HG02588 (cell line): ENCODE data around the gene ZNF398.

Experiments used
- ATAC-seq: cut with Tn5 transposase; IDR thresholded peaks from one replicate; pipeline ENCODE4 v1.9.1; 2021; ENCODE audit warnings: mild to moderate bottlenecking, moderate library complexity; ENCODE audit not compliant: unreplicated experiment

ZNF398 gene

GRCh38 chr7:149195180-149196150 lies 48.2 kb downstream of the ZNF398 start, which contains the start of gene ZNF282:
Gene ZNF282 (plus strand): TSS chr7:149195546. CDS start chr7:149195590, 44 bp downstream.
- peak; percentile 91 for ATAC-seq

- ATAC-seq, result peak; percentile 3
Measured at GRCh38 chr7:149196151-149196704, 49.0 kb downstream of the ZNF398 start.

- ATAC-seq, result no peak
Measured at GRCh38 chr7:149196705-149197171, 49.5 kb downstream of the ZNF398 start.

- no peak for ATAC-seq
Measured at GRCh38 chr7:149197675-149198074, 50.4 kb downstream of the ZNF398 start.

DNA sequence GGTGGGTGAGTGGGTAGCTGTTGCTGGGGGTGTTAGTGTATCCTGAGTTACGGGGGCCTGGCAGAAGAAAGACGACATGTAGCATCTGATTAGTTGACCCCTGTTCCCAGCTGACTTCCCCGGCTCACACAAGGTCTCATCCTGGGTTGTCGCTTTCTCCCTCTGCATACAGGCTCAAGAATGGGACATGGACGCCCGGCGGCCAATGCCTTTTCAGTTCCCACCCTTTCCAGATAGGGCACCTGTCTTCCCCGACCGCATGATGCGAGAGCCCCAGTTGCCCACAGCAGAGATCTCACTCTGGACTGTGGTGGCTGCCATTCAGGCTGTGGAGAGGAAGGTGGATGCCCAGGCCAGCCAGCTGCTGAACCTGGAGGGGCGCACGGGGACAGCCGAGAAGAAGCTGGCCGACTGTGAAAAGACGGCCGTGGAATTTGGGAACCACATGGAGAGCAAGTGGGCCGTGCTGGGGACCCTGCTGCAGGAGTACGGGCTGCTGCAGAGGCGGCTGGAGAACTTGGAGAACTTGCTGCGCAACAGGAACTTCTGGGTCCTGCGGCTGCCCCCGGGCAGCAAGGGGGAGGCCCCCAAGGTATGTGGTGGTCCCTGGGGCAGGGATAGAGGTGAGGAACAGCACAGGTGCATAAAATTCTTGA lies 51.0 kb downstream of the ZNF398 start:
- ATAC-seq, result no peak

DNA sequence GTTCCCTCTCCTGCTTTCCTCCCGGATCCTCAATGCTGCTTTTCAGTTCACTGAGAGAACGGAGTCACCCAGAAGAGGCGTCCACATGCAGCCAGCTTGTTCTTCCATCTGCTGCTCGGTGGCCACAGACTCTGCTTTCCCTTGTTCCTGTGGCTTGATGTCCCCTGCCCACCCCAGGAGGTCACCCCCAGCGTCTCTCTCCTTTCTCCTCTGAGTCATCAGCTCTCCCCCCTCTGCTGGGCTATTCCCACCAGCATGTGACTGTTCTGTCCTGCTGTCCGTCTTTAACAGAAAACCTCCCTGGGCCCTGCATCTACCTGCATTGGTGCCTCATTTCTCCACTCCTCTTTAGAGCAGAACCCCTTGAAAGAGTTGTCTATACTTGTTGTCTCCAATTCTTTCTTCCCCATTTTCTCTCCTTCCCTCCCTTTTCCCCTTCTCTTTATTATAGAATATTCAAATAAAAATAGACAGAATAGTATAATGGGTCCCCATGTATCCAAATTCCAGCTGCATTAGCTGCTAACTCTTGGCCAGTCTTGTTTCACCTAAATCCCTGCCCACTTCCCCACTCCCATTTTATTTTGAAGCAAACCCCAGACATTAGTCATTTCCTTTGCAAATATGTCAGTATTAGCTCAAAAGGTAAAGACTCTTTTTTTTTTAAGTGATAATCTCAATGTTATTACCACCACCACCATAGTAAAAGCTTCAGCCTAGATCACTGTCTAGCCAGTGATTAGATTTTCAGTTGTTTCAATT lies 52.2 kb downstream of the ZNF398 start:
- no peak for ATAC-seq

DNA sequence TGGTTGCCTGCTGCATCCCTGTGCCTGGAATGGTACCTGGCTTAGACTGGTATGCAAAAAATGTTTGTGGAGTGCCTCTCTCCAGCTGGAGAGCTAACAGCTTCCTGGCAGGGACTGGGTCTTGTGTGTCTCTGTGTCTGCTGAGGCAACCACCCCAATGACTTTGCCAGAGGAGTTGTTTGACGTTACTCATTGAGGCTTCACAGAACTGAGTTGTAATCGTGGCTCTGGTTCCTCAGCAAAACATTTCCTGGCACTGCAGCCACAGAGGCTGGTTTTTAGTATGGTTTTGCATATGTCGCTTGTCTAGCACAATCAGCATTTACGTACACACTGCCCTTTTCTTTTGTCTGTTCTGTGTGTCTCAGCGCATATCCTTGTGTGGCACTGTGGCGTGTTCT lies 55.6 kb downstream of the ZNF398 start:
- no peak for ATAC-seq

DNA sequence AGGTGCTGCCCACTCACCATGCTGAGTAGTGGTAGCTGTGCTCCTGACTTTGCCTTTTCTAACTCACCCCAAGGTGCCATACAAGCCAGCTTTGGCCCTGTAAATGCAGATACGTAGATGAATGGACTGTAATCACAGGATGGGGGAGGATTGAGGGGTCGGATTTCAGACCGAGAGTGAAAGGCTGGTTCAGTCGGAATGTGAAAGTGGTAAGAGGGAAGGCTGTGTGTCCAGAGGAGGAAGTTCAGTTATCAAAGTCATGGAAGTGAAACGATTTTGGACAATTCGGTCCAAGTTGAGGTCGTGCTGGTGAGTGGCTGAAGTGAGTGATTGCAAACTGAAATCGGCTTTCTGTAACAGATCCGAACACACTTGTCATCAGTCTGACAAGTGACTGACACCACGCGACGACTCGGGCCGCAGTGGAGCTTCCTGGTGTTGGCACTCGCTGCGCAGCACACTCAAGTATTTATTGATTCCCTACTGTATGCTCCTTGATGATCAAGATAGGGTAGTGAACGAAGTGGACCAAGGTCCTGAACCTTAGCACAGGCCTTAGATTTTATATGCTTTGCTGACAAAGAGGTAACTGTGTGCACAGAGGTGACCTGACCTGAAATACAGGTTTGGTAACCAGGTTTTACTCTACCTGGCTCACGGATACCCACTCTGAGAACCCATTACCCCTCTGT lies 58.6 kb downstream of the ZNF398 start:
- ATAC-seq, result no peak

DNA sequence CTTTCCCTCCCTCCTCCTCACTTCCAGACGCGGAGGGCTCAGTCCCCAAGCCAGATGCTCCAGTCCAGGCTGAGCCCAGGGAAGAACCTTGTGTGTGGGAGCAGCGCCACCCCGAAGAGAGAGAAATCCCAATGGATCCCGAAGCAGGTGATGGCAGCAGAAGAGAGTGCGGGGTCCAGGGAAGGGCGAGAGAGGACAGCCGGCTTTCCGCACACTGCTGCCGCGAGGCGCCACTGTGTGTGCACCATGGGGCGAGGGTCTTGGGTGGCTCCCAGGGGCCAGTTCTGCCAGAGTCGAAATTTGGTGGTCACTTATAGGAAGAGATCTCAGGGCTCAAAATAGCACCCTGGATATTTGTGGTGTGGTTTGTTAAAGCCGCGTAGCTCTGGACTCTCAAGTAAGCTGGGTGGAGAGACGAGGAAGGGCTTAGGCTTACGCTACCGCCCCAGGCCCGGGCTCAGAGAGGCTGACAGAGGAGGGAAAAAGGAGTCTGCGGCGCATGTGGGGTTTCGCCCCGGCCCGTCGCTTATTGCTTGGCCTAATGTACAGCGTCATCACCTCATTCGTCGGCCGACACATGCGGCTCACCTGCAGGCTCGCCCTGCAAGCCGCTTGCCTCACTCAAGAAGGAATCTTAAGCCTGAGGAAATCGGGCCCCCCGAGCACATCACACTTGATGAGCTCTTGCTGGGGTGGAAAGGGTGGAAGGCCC lies 60.2 kb downstream of the ZNF398 start:
- ATAC-seq, result no peak

- no peak for ATAC-seq
Measured at GRCh38 chr7:149209518-149210269, 62.4 kb downstream of the ZNF398 start.

GRCh38 chr7:149210551-149210950 lies 63.3 kb downstream of the ZNF398 start:
- no peak for ATAC-seq

DNA sequence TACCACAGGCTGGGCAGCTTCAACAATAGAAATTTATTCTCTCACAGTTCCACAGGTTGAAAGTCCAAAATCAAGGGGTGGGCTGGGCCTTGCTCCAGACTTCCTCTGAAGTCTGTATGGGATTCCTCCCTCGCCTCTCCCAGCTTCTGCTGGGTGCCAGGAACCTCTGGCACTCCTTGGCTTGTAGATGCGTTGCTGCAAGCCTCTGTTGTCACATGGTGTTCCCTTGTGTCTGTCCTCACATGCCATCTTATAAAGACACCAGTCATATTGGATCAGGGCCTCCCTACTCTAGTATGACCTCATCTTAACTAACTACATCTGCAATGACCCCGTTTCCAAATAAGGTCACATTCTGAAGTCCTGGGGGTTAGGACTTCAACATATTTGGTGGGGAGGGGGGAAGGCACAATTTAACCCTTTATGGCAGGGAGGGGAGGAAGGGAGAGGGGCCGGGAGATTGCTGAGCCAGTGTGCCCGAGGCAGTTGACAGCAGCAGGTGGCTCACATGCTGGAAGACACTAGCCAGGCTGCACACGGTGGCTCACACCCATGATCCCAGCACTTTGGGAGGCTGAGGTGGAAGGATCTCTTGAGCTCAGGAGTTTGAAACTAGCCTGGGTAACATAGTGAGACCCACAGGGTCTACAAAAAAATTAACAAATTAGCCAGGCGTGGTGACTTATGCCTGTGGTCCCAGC lies 66.9 kb downstream of the ZNF398 start:
- ATAC-seq, result no peak

- no peak for ATAC-seq
Measured at GRCh38 chr7:149216402-149216801, 69.1 kb downstream of the ZNF398 start.

GRCh38 chr7:149217570-149217969 lies 70.3 kb downstream of the ZNF398 start:
- ATAC-seq, result no peak

GRCh38 chr7:149218469-149219420 lies 71.5 kb downstream of the ZNF398 start:
- no peak for ATAC-seq

GRCh38 chr7:149220534-149220933 lies 73.3 kb downstream of the ZNF398 start:
- no peak for ATAC-seq

GRCh38 chr7:149223176-149223575 lies 75.9 kb downstream of the ZNF398 start:
- no peak for ATAC-seq
